ES-I3 (cell line): ENCODE measurements around the gene PDE6B.

Experiments used
- H3K36me3 ChIP-seq: 2 replicates; pipeline ENCODE4 v1.6.1; 2013; ENCODE audit warnings: mild to moderate bottlenecking, low read length, control low read depth, moderate library complexity; ENCODE audit not compliant: insufficient read depth
- H3K4me1 ChIP-seq: 2 replicates; pipeline ENCODE4 v1.6.1; 2013; ENCODE audit warnings: mild to moderate bottlenecking, control low read depth, low read length; ENCODE audit not compliant: insufficient read depth
- H3K9ac ChIP-seq: 2 replicates; pipeline ENCODE4 v1.6.1; 2013; ENCODE audit warnings: low read depth, mild to moderate bottlenecking, low read length, moderate library complexity
- H3K9me3 ChIP-seq: 2 replicates; pipeline ENCODE4 v1.6.1; 2013; ENCODE audit warnings: mild to moderate bottlenecking, low read length, moderate library complexity; ENCODE audit not compliant: control insufficient read depth, insufficient read depth

PDE6B gene

GRCh38 chr4:610411-611261 lies 14.7 kb upstream of the PDE6B start:
- no peaks in the 10 kb centered on the region; the same call in 1 of the 2 replicates for H3K4me1 ChIP-seq
- no peaks in the 10 kb centered on the region for H3K9me3 ChIP-seq
- H3K36me3 ChIP-seq: no peaks in the 10 kb centered on the region
- no peak overlapping the region for H3K9ac ChIP-seq

- no peak overlapping the region for H3K9ac ChIP-seq
- H3K9me3 ChIP-seq: no peaks in the 10 kb centered on the region
- H3K4me1 ChIP-seq: no peaks in the 10 kb centered on the region; the same call in 1 of the 2 replicates
- no peaks in the 10 kb centered on the region for H3K36me3 ChIP-seq
These were observed 13.2 kb upstream of the PDE6B start for GRCh38 chr4:612052-612748.

- no peaks in the 10 kb centered on the region; the same call in 1 of the 2 replicates for H3K4me1 ChIP-seq
- no peaks in the 10 kb centered on the region for H3K36me3 ChIP-seq
- no peak overlapping the region for H3K9ac ChIP-seq
- H3K9me3 ChIP-seq: no peaks in the 10 kb centered on the region
These were observed 12.6 kb upstream of the PDE6B start for GRCh38 chr4:612749-613125.

- Histone ChIP-seq H3K9me3 (no peaks in the 10 kb centered on the region), H3K4me1 (no peaks in the 10 kb centered on the region; the same call in 1 of the 2 replicates), H3K36me3 (no peaks in the 10 kb centered on the region), H3K9ac (no peak overlapping the region)
These were observed 12.2 kb upstream of the PDE6B start for GRCh38 chr4:613126-613525.

GRCh38 chr4:616091-616490 lies 9.3 kb upstream of the PDE6B start:
- Histone ChIP-seq H3K9me3 (no peaks in the 10 kb centered on the region), H3K36me3 (no peaks in the 10 kb centered on the region), H3K4me1 (no peaks in the 10 kb centered on the region), H3K9ac (no peak overlapping the region)

GRCh38 chr4:616911-617643 lies 8.3 kb upstream of the PDE6B start:
- H3K36me3 ChIP-seq: no peaks in the 10 kb centered on the region
- H3K9me3 ChIP-seq: no peaks in the 10 kb centered on the region
- no peak overlapping the region for H3K9ac ChIP-seq
- no peaks in the 10 kb centered on the region for H3K4me1 ChIP-seq

- Histone ChIP-seq H3K36me3 (no peaks in the 10 kb centered on the region), H3K9ac (no peak overlapping the region), H3K4me1 (no peaks in the 10 kb centered on the region), H3K9me3 (no peaks in the 10 kb centered on the region)
These were observed 7.4 kb upstream of the PDE6B start for GRCh38 chr4:617644-618641.

GRCh38 chr4:620201-620600 lies 5.2 kb upstream of the PDE6B start:
- Histone ChIP-seq H3K9me3 (no peaks in the 10 kb centered on the region), H3K4me1 (peaks cover 10% of the 10 kb centered on the region; the same call in 1 of the 2 replicates), H3K9ac (no peak overlapping the region), H3K36me3 (no peaks in the 10 kb centered on the region)

- Histone ChIP-seq H3K36me3 (no peaks in the 10 kb centered on the region), H3K4me1 (peaks cover 12% of the 10 kb centered on the region; the same call in 1 of the 2 replicates), H3K9ac (no peak overlapping the region), H3K9me3 (no peaks in the 10 kb centered on the region)
These were observed 4.5 kb upstream of the PDE6B start for GRCh38 chr4:620851-621261.

- no peak overlapping the region for H3K9ac ChIP-seq
These were observed 3.9 kb upstream of the PDE6B start for GRCh38 chr4:621296-622070.

GRCh38 chr4:622071-622995 lies 3.0 kb upstream of the PDE6B start:
- H3K36me3 ChIP-seq: no peaks in the 10 kb centered on the region
- H3K9me3 ChIP-seq: no peaks in the 10 kb centered on the region
- peaks cover 12% of the 10 kb centered on the region; the same call in 1 of the 2 replicates for H3K4me1 ChIP-seq
- no peak overlapping the region for H3K9ac ChIP-seq

More at GRCh38 chr4:621296-622070, 3.9 kb upstream of the PDE6B start:
- Histone ChIP-seq H3K4me1 (peaks cover 12% of the 10 kb centered on the region; the same call in 1 of the 2 replicates), H3K36me3 (no peaks in the 10 kb centered on the region), H3K9me3 (no peaks in the 10 kb centered on the region)
